ENCODE results near the gene HMX3.

Gene HMX3

DNA sequence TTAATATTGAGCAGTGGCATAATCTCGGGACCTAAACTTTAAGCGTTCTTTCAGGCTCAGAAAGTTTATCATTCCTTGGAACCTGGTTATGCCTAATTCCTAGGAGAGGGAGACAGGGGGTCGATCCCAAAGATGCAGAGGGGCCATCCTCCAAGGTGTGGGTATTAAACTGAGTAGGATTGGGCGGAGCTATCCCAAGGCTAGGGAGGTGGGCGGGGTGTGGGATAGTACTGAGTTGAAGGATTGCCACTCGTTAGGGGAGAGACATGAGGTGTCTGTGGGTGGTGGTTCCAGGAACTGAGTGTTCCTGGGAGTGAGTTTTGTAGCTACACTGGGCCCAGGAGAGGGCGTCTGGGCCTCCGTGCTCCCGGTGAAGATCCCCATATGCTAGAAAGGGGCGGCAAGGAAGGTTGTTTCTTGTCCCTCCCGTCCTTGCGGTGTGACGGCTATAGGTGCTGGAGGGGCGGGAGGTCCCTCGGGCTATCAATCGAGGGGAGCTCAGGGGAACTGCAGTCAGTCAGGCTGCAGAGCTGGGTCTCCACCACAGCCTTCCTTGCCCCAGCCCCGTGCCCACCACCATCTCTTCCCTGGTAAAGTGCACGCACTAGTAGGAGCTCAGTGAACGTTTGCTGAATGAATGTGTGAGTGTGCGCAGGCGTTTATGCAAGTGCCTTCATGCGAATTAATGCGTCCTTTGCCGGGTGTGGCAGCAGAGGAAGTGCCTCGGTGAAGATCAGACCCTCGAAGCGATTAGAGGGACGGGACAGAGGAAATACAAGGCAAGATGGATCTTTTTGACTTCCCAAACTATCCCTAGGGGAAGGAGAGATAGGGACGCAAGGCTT is 9.1 kb downstream of the HMX3 start:
- TF ChIP-seq, protein P1, sequence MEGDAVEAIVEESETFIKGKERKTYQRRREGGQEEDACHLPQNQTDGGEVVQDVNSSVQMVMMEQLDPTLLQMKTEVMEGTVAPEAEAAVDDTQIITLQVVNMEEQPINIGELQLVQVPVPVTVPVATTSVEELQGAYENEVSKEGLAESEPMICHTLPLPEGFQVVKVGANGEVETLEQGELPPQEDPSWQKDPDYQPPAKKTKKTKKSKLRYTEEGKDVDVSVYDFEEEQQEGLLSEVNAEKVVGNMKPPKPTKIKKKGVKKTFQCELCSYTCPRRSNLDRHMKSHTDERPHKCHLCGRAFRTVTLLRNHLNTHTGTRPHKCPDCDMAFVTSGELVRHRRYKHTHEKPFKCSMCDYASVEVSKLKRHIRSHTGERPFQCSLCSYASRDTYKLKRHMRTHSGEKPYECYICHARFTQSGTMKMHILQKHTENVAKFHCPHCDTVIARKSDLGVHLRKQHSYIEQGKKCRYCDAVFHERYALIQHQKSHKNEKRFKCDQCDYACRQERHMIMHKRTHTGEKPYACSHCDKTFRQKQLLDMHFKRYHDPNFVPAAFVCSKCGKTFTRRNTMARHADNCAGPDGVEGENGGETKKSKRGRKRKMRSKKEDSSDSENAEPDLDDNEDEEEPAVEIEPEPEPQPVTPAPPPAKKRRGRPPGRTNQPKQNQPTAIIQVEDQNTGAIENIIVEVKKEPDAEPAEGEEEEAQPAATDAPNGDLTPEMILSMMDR (IDR thresholded peaks at IDR 0.05) = no peak
- H3K27ac ChIP-seq = no peak overlapping the region
- H3K4me3 ChIP-seq = no peak overlapping the region
- DNase-seq (ENCODE audit: low spot score) = no peak

DNA sequence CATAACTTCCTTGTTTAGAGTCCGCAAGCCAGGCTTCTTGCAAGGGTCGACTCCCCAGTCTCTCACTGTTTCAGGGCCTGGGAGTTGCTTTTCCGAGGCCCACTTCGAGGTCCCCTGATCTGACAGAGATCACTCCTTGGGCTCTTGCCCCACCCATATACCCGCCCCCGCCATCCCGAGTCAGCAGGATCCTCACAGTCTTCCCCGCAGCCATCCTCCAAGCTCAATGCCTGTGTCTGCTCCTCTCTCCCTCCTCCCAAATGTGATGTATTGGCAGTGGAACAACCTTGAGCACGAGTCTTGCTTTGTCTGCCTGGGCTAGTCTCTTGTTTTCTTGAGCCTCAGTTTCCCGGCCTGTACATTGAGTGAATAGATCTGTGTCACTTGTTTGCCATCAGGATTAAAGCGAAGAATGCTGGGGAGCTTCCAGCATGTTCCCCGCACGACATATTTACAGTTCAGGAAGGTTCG is 9.8 kb downstream of the HMX3 start:
- Histone ChIP-seq H3K27ac (no peak overlapping the region), H3K4me3 (no peak overlapping the region)
- TF ChIP-seq, protein P1 (IDR thresholded peaks at IDR 0.05) = no peak
- no peak for DNase-seq (ENCODE audit: low spot score)

DNA sequence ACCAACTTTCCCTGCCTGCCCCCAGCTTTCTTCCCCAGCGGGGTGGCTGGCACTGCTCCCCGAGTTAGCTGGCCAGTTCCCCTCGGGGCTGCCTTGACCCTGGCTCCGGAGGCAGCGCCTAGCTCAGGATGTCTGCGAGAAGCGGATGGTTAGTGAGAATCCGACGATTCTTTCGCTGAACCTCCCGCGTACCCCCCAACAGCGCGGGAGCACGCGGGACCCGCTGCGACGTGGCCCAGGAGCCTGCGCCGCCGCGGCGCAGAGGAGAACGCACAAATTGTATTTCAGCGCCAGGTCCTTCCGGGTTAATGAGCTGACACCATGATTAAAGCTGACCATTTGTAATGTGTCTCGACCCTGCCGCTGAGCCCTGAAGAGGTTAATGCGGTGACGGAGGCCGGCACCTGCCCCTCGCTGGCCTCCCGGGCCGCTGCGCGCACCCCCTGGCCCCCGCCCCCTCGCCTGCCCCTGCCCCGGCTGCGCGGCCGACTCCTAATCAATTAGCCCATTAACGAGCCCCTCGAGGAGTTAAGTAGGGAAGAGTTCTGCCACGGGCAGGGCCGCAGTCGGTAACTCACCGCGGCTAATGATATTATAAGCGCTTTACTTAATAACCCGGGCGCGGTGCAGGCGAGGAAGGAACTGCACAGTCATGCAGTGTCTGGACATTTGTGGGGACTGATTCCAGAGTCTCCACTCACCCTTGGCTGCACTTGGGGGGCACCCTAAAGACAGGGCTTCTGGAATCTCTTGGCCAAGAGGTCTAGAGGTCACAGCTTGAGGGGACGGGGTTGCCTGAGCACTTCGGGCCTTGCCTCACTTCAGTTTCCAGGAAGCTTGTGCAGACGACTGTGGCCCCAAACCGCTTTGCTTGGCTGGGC is 10.5 kb downstream of the HMX3 start:
- TF ChIP-seq, protein P1 (IDR thresholded peaks at IDR 0.05) = no peak
- Histone ChIP-seq H3K27ac (no peak overlapping the region), H3K4me3 (peak overlapping the region; percentile 44)
- no peak for DNase-seq (ENCODE audit: low spot score)

DNA sequence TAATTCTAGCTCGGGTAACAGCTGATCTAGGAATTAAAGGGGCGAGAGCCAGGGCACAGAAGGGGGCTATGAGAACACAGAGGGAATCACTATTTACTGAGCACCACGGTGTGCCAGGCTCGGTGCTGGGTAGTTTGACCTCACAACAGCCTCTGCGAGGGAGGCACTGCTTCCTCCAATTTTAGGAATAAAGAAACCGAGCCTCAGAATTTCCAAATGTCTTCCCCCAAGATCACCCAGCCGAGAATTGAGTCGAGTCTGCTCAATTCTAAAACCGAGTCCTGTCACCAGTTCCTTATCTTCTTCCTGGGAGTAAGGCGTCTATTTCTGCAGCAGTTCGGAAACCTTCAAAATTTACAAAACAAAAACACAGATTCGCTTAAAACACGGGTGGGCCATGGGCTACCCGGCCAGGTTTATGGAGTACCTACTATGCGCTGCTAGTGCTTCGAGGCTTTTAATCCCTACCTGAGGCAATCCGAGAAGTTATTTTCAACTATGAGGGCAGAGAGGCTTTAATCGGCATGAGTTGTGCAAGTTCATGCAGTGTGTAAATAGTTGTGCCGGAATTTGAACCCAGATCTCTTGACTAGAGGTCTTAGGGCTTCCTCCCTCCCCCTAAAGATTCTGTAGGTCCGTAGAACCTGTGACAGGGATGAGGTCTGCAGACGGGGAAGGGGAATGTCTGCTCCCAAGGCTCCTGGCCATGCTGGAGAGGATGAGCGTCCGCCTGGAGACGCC is 11.3 kb downstream of the HMX3 start:
- no peak overlapping the region for H3K27ac ChIP-seq
- no peak overlapping the region for H3K4me3 ChIP-seq
- no peak for DNase-seq (ENCODE audit: low spot score)
- TF ChIP-seq, protein P1 (IDR thresholded peaks at IDR 0.05) = no peak

DNA sequence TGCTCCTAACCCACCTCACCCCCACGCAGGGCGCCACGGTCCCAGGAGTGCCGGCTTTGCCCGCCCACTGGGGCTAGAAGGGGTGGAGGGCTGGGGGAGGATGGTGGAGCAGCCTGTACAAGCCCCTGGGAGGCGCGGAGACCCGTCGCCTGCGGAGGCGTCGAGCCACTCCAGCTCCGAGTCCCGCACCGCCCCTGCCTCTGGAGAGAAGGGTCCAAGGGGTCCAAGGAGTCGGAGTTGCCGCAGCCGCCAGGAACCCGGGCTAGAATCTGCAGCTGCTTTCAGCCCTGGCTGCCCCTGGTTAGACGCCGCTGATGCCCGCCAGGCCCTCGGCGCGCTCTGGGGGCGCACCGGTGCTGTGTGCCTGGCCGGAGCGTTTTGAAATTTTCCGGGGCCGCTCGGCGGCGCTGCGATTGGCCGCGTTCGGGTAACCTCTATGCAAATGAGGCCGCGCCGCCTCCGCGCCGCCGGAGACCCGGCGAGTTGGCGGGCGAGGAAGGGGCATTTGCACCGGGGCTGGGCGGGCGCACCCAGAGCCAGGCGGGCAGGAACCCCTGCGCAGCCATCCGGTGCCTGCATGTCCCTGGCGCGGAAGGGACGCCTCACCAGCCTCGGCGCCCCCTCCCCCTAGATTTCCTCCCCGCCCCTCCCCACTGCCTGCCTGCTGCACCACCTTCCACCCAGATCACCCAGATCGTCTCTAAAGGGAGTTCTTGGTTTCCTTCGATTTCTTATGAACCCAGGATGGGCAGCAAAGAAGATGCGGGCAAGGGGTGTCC is 12.1 kb downstream of the HMX3 start, which contains the start of gene HMX2:
Gene HMX2, plus strand, starts transcription at position 502 of the 779 bp plus-strand sequence. Its CDS starts 243 bp downstream, at position 745.
- peak within 1 kb of the TSS; percentile 49 for H3K4me3 ChIP-seq
- no peak within 1 kb of the TSS for H3K27ac ChIP-seq
- no peak for DNase-seq (ENCODE audit: low spot score)
- TF ChIP-seq, protein P1 (IDR thresholded peaks at IDR 0.05) = no peak
